K562 (cell line): Measurements from ENCODE around the gene ARRB2. TPM values are rescaled to one million over a fixed set of nuclear protein-coding genes. Genes with fewer than 3 reads are reported as not detected.

Source experiments
- ATAC-seq: fragments of 200-7000 bp; cut with Tn5 transposase; 3 replicates; pipeline ENCODE4 v1.9.1; 2020; ENCODE audit warnings: moderate library complexity
- BruUV-seq: library from RNA; stranded (reverse); fragments of 400-500 nt; replicated peaks from 2 replicates; lab custom pipeline; 2021; lab: Mats Ljungman, UMichigan
- CTCF ChIA-PET: fragments of 300-600 bp; formaldehyde crosslinking; extraction: SDS; loops from one replicate; lab custom pipeline; 2021; ENCODE audit warnings: low intra/inter-chr PET ratio; lab: Yijun Ruan, JAX
- POLR2A ChIA-PET: fragments of 300-600, 350-650 bp; sonication (Branson Sonifier 250); formaldehyde crosslinking; extraction: SDS; loops from one replicate; lab custom pipeline; 2021; ENCODE audit warnings: antibody characterized with exemption, inconsistent platforms; lab: Yijun Ruan, JAX
- DNase-seq, 4 experiments: peaks; one replicate each; pipeline versions ENCODE4 v3.0.0 to v3.0.0-alpha.2; 2011 to 2018; ENCODE audit warnings: low spot score in 3 of 4, mixed read lengths in 3 of 4; ENCODE audit errors: extremely low read depth in 1 of 4
- FAIRE-seq: peaks from 2 replicates; lab custom pipeline; 2011; peaks lifted over from hg19 to GRCh38; lab: Jason Lieb, UNC
- H2AFZ ChIP-seq: 2 replicates; pipeline ENCODE4 v1.6.0; 2011; ENCODE audit warnings: low read depth, low read length, control low read depth, inconsistent platforms
- H3K27ac ChIP-seq: fragments of 200-600 bp; 3 replicates; pipeline ENCODE4 v1.8.0; 2011; ENCODE audit warnings: low read depth, mild to moderate bottlenecking, control low read depth, inconsistent platforms, low read length, moderate library complexity, mixed read lengths; ENCODE audit errors: extremely low read depth
- H3K27me3 ChIP-seq, 2 experiments: fragments of 300-600 bp in 1 of 2; 2 replicates in 1 of 2; 3 replicates in 1 of 2; pipeline versions ENCODE4 v1.6.0 to v1.8.0; 2011; ENCODE audit warnings: inconsistent platforms in 2 of 2, low read length in 2 of 2, mild to moderate bottlenecking in 1 of 2, mixed read lengths in 1 of 2, moderate library complexity in 1 of 2; ENCODE audit not compliant: control insufficient read depth in 2 of 2, insufficient read depth in 2 of 2
- H3K36me3 ChIP-seq: fragments of 300-600 bp; 3 replicates; pipeline ENCODE4 v1.8.0; 2011; ENCODE audit warnings: mild to moderate bottlenecking, low read length, inconsistent platforms; ENCODE audit not compliant: control insufficient read depth, insufficient read depth
- H3K4me1 ChIP-seq, 2 experiments: fragments of 200-600 bp in 1 of 2; replicated peaks in 1 of 2; 2 replicates in 1 of 2; 3 replicates in 1 of 2; pipeline versions ENCODE4 v1.5.1 to v1.8.0; 2011; ENCODE audit warnings: inconsistent platforms in 2 of 2, low read length in 2 of 2, mild to moderate bottlenecking in 1 of 2, mixed read lengths in 1 of 2, moderate library complexity in 1 of 2; ENCODE audit not compliant: control insufficient read depth in 2 of 2, insufficient read depth in 2 of 2
- H3K4me2 ChIP-seq: 2 replicates; pipeline ENCODE4 v1.6.1; 2011; ENCODE audit warnings: low read length, control low read depth, inconsistent platforms, mixed read lengths; ENCODE audit not compliant: insufficient read depth
- H3K4me3 ChIP-seq: fragments of 200-600 bp; sonication (generic), shearing (Covaris generic); 2 replicates; pipeline ENCODE4 v1.5.1; 2016; ENCODE audit warnings: control low read depth, inconsistent platforms
- H3K79me2 ChIP-seq: fragments of 200-600 bp; 3 replicates; pipeline ENCODE4 v1.8.0; 2011; ENCODE audit warnings: low read length, inconsistent platforms; ENCODE audit not compliant: control insufficient read depth, insufficient read depth
- H3K9ac ChIP-seq, 2 experiments: 2 replicates each; pipeline versions ENCODE4 v1.6.0 to v1.6.1; 2011; ENCODE audit warnings: low read depth in 2 of 2, low read length in 2 of 2, control low read depth in 1 of 2, inconsistent platforms in 1 of 2, mild to moderate bottlenecking in 1 of 2, mixed read lengths in 1 of 2; ENCODE audit not compliant: insufficient read depth in 1 of 2
- H3K9me1 ChIP-seq: one replicate; pipeline ENCODE4 v1.6.0; 2011; ENCODE audit warnings: inconsistent platforms, mild to moderate bottlenecking, low read length, moderate library complexity; ENCODE audit not compliant: control insufficient read depth, insufficient read depth
- H3K9me3 ChIP-seq: replicated peaks from 2 replicates; pipeline ENCODE4 v1.5.1; 2011; ENCODE audit warnings: low read depth, low read length, inconsistent platforms; ENCODE audit not compliant: control insufficient read depth, insufficient read depth
- H4K20me1 ChIP-seq: replicated peaks from 2 replicates; pipeline ENCODE4 v1.6.1; 2011; ENCODE audit warnings: low read length, inconsistent platforms, mixed read lengths; ENCODE audit not compliant: control insufficient read depth, insufficient read depth
- CEBPB ChIP-seq: fragments of 450-650 bp; IDR thresholded peaks from 2 replicates; pipeline ENCODE4 v1.6.1; 2016; ENCODE audit warnings: missing genetic modification characterization, missing compliant biosample characterization
- EHMT2 ChIP-seq: fragments of 450-650 bp; IDR thresholded peaks from 2 replicates; pipeline ENCODE4 v1.6.1; 2018; ENCODE audit warnings: antibody characterized with exemption
- HINFP ChIP-seq: fragments of 450-650 bp; conservative IDR thresholded peaks from 2 replicates; pipeline ENCODE4 v1.6.1; 2016; ENCODE audit warnings: missing genetic modification characterization, low read depth, mild to moderate bottlenecking, control low read depth, missing compliant biosample characterization
- JUND ChIP-seq, 2 experiments: IDR thresholded peaks; 2 replicates in 1 of 2; 3 replicates in 1 of 2; pipeline ENCODE4 v1.6.1; 2011; ENCODE audit warnings: borderline replicate concordance in 2 of 2, low read depth in 2 of 2, low read length in 2 of 2, improper control_type of control experiment in 1 of 2, missing biosample characterization in 1 of 2, missing genetic modification characterization in 1 of 2, missing genetic modification reagents in 1 of 2
- OTX1 ChIP-seq: fragments of 450-650 bp; formaldehyde crosslinking; IDR thresholded peaks from 2 replicates; pipeline ENCODE4 v1.4.0; 2022; ENCODE audit warnings: mild to moderate bottlenecking
- SMAD2 ChIP-seq: fragments of 150-350 bp; IDR thresholded peaks from 2 replicates; pipeline ENCODE4 v1.6.1; 2014; ENCODE audit warnings: low read depth, mild to moderate bottlenecking, low read length
- THRB ChIP-seq: fragments of 450-650 bp; formaldehyde crosslinking; conservative IDR thresholded peaks from 2 replicates; pipeline ENCODE4 v1.4.0; 2022; ENCODE audit warnings: mild to moderate bottlenecking, missing genetic modification characterization
- ZNF561 ChIP-seq: fragments of 450-650 bp; formaldehyde crosslinking; conservative IDR thresholded peaks from 2 replicates; pipeline ENCODE4 v1.4.0; 2020; ENCODE audit warnings: mild to moderate bottlenecking, moderate library complexity
- ZNF79 ChIP-seq: fragments of 250-450 bp; sonication (Bioruptor Pico); IDR thresholded peaks from 2 replicates; pipeline ENCODE4 v1.4.0; 2020; ENCODE audit warnings: low read depth, mild to moderate bottlenecking, moderate library complexity
- WGBS: fragments of 100-300 bp; shearing (Covaris generic); methylation state at CpG from one replicate; pipeline ENCODE4 v1.1.6; 2016; ENCODE audit warnings: low coverage, mixed read lengths; ENCODE audit not compliant: insufficient coverage; ENCODE audit errors: missing lambda C conversion rate; 5-methylcytosine and 5-hydroxymethylcytosine counted together
- in situ Hi-C: fragments of 300-500 bp; cut with MboI; formaldehyde crosslinking; loops from 4 replicates; pipeline ENCODE4 v1.15.0; 2018; ENCODE audit warnings: inconsistent platforms, mixed read lengths
- intact Hi-C: fragments of 100-400 bp; cut with micrococcal nuclease; formaldehyde crosslinking; loops from 2 replicates; pipeline ENCODE4 v1.14.2; 2022
- polyA plus RNA-seq, 8 experiments: library from polyadenylated mRNA; depleted of rRNA in 4 of 8; stranded (reverse) in 5 of 8; unstranded in 3 of 8; fragments of >200 nt; fragmentation: Nextera tagmentation in 2 of 8; fragmentation: Illumina TruSeq in 1 of 8; extraction: Ambion mirVana in 2 of 8; extraction: Trizol in 1 of 8; gene quantifications; 2 replicates each; pipeline versions ENCODE4 v1.2.1 to v1.2.3, GENCODE V29; 2011 to 2014; ENCODE audit warnings: inconsistent platforms in 1 of 8, missing spikeins in 1 of 8
- total RNA-seq, 7 experiments: library from RNA; depleted of rRNA in 6 of 7; stranded (reverse); fragments of >200 nt in 6 of 7; fragmentation: Illumina TruSeq in 2 of 7; extraction: Trizol in 2 of 7; gene quantifications; 2 replicates each; pipeline versions ENCODE4 v1.2.1 to v1.2.3, GENCODE V29; 2011 to 2021; ENCODE audit warnings: low replicate concordance in 1 of 7

ARRB2 gene
- total and polyA plus RNA-seq, 9 of the 15 experiments (the other 6 are each of a cell fraction or from before 2014, with no cell fraction given): 0.79 to 15.3 (median 8.8) TPM

GRCh38 chr17:4716081-4716480 is 5.6 kb downstream of the ARRB2 start:
- no peak for DNase-seq
- no peak for ATAC-seq
- peaks cover 2 to 14% of the 10 kb centered on the region in 2 experiments; a peak in 4 of 5 replicates for H3K4me1 ChIP-seq
- no peak overlapping the region for H3K9ac ChIP-seq
- POLR2A ChIA-PET: interaction anchor here (1.1 kb wide), 1 partner anchor 8 kb away, joined by 3 read pairs; no protein-coding TSS in a partner anchor
- H3K4me2 ChIP-seq: no peak overlapping the region
- no peak overlapping the region for H3K27ac ChIP-seq
- H3K27me3 ChIP-seq: no peaks in the 10 kb centered on the region
- H2AFZ ChIP-seq: no peak overlapping the region
- no peaks in the 10 kb centered on the region for H3K79me2 ChIP-seq
- no TSS peak for BruUV-seq
- CTCF ChIA-PET: no interaction called here
- H3K4me3 ChIP-seq: no peak overlapping the region
- H3K36me3 ChIP-seq: no peaks in the 10 kb centered on the region
- TF ChIP-seq HINFP: no peak
- TF ChIP-seq SMAD2: no peak
- no peak for TF ChIP-seq JUND (IDR thresholded peaks at IDR 0.05; ENCODE audit: borderline replicate concordance, low read depth, low read length)
- TF ChIP-seq JUND (tag; IDR thresholded peaks at IDR 0.05; ENCODE audit: borderline replicate concordance, low read depth, low read length): no peak
- TF ChIP-seq THRB (CRISPR knock-in tag): no peak
- no peak for TF ChIP-seq ZNF561 (CRISPR knock-in tag)
- no peak for TF ChIP-seq ZNF79 (CRISPR knock-in tag)
- no peak for TF ChIP-seq EHMT2
- no peak for TF ChIP-seq OTX1 (CRISPR knock-in tag)
- TF ChIP-seq CEBPB: no peak
- no peaks in the 10 kb centered on the region for H3K9me3 ChIP-seq
- no peaks in the 10 kb centered on the region for H3K9me1 ChIP-seq
- FAIRE-seq: no peak
- H4K20me1 ChIP-seq: 0 out of 2 replicates have a peak, but pooled peaks cover 4% of the 10 kb centered on the region
- WGBS: 83% methylated on average over 2 of the region's 10 CpGs
- in situ Hi-C loops: no loop called here
- intact Hi-C loops: no loop called here
